Hematopoietic multipotent progenitor cell treated with erythropoietin and hydrocortisone succinate and interleukin-3 and kit ligand, for 6 days (in vitro differentiated cells): Measurements from ENCODE around the gene EGLN1.

Experiments
- DNase-seq: peaks from one replicate; pipeline ENCODE4 v3.0.0-alpha.2; 2015

Gene EGLN1

DNA sequence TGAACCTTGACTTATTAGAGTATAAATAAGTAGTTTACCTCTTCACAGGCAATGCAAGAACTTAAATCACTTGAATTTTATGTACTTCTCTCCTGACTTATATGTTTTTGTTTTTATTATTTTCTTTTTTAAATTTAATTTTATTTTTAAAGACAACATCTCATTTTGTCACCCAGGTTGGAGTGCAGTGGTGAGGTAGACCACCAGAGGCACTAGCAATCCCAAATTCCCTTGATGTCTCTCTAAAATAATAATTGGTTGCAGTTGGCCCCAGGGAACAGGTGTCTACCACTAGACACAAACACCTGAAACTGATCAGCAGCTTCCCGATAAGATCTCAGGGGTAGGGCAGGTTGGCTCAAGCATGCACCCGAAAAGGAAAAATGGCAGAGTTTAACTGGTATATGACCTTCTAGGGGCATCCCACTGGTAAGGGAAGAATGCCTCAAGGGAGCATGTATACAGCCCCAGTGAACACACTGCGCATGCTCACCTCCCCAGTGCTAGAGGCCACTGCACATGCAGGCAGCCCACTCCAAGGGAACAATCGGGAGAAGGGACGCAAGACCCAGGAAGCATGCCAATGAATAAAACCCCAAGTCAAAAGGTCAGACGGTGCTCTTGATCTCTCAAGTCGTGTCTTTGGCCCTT, 99.1 kb downstream of the EGLN1 start:
- DNase-seq, result peak; percentile 9

DNA sequence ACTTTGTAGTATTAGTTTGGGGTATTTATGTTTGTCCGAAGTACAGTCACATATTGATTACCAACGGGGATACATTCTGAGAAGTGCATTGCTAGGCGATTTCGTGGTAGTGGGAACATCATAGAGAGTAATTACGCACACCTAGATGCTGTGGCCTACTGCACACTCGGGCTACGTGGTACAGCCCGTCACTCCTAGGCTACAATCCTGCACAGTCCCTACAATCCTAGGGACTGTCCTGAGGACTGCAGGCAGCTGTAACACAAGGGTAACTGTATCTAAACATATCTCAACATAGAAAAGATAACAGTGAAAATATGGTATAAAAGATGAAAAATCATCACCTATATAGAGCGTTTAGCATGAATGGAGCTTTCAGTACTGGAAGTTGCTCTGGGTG, 103.0 kb downstream of the EGLN1 start:
- no peak for DNase-seq

DNA sequence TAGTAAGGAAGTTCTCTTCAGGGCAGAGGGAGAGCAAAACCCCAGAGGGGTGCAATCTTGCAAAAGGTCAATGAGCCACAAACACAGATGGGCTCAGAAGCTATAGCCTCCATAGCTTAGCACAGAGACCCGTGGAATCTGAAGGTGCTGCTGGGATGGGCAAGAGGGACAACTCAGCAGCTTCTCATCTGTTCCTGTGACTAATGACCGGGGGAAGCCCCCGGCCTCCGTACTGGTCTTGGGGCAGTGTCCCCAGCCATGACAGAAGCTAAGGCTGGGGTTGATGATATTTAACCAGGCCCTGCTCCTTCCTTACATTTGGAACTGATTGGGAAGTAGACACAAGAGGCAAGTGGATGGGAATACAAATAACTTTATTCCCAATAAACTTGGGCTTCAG, 103.5 kb downstream of the EGLN1 start:
- no peak for DNase-seq

DNA sequence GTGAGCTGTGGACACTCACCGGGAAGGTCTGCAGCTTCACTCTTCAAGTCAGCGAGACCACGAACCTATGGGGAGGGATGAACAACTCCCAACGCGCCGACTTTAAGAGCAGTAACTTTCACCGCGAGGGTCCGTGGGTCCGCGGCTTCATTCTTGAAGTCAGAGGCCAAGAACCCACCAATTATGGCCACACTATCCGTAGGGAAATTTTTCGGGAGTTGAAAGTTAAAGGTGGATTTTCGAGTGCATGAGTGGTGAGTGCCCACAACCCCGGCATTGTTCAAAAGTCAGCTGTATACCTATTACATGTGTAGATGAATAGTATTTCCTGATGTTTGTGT, 104.1 kb downstream of the EGLN1 start:
- no peak for DNase-seq

DNA sequence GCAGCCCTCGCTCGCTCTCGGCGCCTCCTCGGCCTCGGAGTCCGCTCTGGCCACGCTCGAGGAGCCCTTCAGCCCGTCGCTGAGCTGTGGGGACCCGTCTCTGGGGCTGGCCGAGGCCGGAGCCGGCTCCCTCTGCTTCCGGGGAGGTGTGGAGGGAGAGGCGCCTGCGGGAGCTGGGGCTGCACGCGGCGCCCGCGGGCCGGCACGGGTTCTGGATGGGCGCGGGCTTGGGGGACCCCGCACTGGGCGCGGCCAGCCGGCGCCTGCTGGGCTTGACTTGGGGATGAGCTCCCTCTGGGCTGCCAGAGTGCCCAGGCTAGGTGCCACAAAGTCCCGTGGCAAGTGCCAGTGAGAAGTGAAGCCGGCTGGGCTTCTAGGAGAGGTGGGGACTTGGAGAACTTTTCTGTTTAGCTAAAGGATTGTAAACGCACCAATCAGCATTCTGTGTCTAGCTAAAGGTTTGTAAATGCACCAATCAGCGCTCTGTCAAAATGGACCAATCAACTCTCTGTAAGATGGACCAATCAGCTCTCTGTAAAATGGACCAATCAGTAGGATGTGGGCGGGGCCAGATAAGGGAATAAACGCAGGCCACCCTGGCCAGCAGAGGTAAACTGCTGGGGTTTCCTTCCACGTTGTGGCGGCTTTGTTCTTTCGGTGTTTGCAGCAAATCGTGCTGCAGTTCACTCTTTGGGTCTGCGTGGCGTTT, 104.6 kb downstream of the EGLN1 start:
- no peak for DNase-seq

DNA sequence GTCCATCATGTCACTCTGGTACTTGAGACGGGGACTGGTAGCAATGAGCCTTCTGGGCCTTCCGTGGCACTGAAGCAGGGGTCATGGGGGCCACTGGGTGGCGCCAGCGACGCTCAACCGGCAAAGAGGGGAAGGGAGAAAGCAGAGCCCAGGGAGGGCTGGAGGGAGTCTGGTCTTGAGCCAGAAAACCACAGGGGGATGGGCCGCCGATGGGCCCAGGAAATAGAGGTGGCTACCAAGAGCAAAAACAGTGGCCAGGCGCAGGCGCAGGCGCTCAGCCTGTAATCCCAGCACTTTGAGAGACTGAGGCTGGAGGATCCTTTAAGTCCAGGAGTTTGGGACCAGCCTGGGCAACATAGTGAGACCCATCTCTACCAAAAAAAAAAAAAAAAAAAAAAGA, 106.2 kb downstream of the EGLN1 start:
- peak; percentile 69 for DNase-seq
